Adrenal gland (tissue), 12 donors: ENCODE data around the gene DXO. TPM values are rescaled to one million over a fixed set of nuclear protein-coding genes. Genes with fewer than 3 reads are reported as not detected.

Experiments used
- DNase-seq, 7 donors: peaks; one replicate each; pipeline ENCODE4 v3.0.0-alpha.2; 2019 to 2020
- H3K27ac ChIP-seq, 5 donors: fragments of 200-600 bp; sonication (generic) in 4 of 5; 1 replicate in 3 of 5; 2 replicates in 2 of 5; pipeline versions ENCODE4 v1.5.1 to v1.8.0; 2016 to 2020; ENCODE audit warnings: mild to moderate bottlenecking in 1 of 5
- H3K27me3 ChIP-seq: fragments of 200-600 bp; 2 replicates; pipeline ENCODE4 v1.8.0; 2021
- H3K36me3 ChIP-seq, 2 donors: fragments of 200-600 bp; replicated peaks in 1 of 2; 1 replicate in 1 of 2; 2 replicates in 1 of 2; pipeline versions ENCODE4 v1.5.1 to v1.8.0; 2018 to 2022
- H3K4me1 ChIP-seq, 2 donors: fragments of 200-600 bp; replicated peaks in 1 of 2; 1 replicate in 1 of 2; 2 replicates in 1 of 2; pipeline versions ENCODE4 v1.5.1 to v1.8.0; 2018 to 2021
- H3K4me3 ChIP-seq, 4 donors: fragments of 200-600 bp; sonication (generic) in 3 of 4; one replicate each; pipeline ENCODE4 v1.5.1; 2016 to 2018
- H3K9me3 ChIP-seq, 3 donors: fragments of 200-600 bp; sonication (generic) in 1 of 3; replicated peaks in 1 of 3; 1 replicate in 2 of 3; 2 replicates in 1 of 3; pipeline versions ENCODE4 v1.5.1 to v1.8.0; 2016 to 2021
- POLR2A ChIP-seq, 2 donors: fragments of 450-650 bp; IDR thresholded peaks; one replicate each; pipeline ENCODE4 v1.6.1; 2017; ENCODE audit warnings: antibody characterized with exemption in 2 of 2, mild to moderate bottlenecking in 2 of 2, moderate library complexity in 1 of 2
- WGBS, 4 donors: extraction: QIAGEN DNeasy Blood & Tissue Kit in 2 of 4; methylation state at CpG; one replicate each; pipeline versions ENCODE4 v1.1.5 to v1.1.7; 2013 to 2017; 5-methylcytosine and 5-hydroxymethylcytosine counted together
- intact Hi-C, 2 donors: fragments of 100-400 bp; cut with DNase I; formaldehyde crosslinking; loops; one replicate each; pipeline versions ENCODE4 v1.14.1 to v1.15.0; 2022 to 2023
- polyA plus RNA-seq, 3 donors: library from polyadenylated mRNA; stranded (reverse); fragments of 200-250 nt in 2 of 3; fragments of 350-450 nt in 1 of 3; fragmentation: Illumina TruSeq in 1 of 3; extraction: RNeasy Lipid Tissue Mini Kit (QIAGEN cat#74804) in 1 of 3; gene quantifications; one replicate each; pipeline ENCODE4 v1.2.3, GENCODE V29; 2013 to 2014
- total RNA-seq, 9 donors: library from RNA; depleted of rRNA in 4 of 9; stranded (reverse); fragments of >200 nt in 4 of 9; fragments of 120-200 nt in 1 of 9; fragmentation: NEBNext Ultra II Directional in 1 of 9; extraction: Animal tissue kit (Norgen Biotek cat#: 25700) in 1 of 9; gene quantifications; one replicate each; pipeline versions ENCODE4 v1.1.0 to v1.2.4, GENCODE V29; 2013 to 2023
- TF ChIP-seq, protein P1 (sequence below), 6 experiments: fragments of 450-650 bp in 4 of 6; fragments of 200-600 bp in 2 of 6; sonication (generic) in 1 of 6; IDR thresholded peaks; 1 replicate in 5 of 6; 2 replicates in 1 of 6; pipeline versions ENCODE4 v1.5.1 to v1.8.0; 2016 to 2021; ENCODE audit warnings: antibody characterized with exemption in 6 of 6, mild to moderate bottlenecking in 2 of 6, moderate library complexity in 1 of 6
- donor health status: healthy with polysubstance abuse.
- donor health status: Bipolar disorder and iron deficiency.
- donor health status: DM: yes; HTN: yes; CAD: no.
- donor health status: DM: no; HTN: no; CAD: no.
- donor health status: DM: no; HTN: no; CAD: no.
- donor health status: DM: yes; HTN: yes; CAD: no.

The DXO gene
- total and polyA plus RNA-seq, 12 donors, result 19.9 to 102 (median 45.0) TPM

DNA sequence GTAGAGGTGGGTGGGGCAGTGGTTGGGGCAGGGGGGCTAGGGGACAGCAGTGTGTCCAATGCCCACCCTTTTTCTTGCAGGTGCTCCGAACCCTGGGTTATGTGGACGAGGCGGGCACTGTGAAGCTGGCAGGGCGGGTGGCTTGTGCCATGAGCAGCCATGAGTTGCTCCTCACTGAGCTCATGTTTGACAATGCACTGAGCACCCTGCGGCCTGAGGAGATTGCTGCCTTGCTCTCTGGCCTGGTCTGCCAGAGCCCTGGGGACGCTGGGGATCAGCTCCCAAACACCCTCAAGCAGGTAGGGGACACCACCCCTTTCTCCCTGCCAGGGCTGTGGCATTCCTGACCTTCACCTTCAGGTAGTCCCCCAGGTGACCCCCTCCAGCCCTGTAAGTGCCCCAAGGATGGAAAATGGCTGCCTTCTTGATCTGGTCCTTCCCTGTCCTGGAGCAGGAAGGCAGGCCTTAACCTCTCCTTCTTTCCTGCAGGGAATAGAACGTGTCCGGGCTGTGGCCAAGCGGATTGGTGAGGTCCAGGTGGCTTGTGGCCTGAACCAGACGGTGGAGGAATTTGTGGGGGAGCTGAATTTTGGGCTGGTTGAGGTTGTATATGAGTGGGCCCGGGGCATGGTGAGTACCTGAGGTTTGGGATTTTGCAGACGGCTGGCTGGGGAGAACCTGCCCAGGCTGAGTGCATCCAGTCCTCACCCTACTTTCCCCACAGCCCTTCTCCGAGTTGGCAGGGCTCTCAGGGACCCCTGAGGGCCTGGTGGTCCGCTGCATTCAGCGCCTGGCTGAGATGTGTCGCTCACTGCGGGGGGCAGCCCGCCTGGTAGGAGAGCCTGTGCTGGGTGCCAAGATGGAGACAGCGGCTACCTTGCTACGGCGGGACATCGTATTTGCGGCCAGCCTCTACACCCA, 2.9 kb downstream of the DXO start:
- H3K27me3 ChIP-seq, result no peaks in the 10 kb centered on the region
- H3K27ac ChIP-seq, result peak overlapping the region in 2 of 5 donors; percentile 99
- peak in 1 of 7 donors; percentile 37 for DNase-seq
- 82 to 92% (median 89%) methylated on average over 14 to 23 of the region's 23 CpGs for WGBS, 4 donors
- peaks cover 20 to 32% of the 10 kb centered on the region in 2 donors for H3K4me1 ChIP-seq
- H3K9me3 ChIP-seq, result no peaks in the 10 kb centered on the region
- no peak overlapping the region for H3K4me3 ChIP-seq
- TF ChIP-seq POLR2A (IDR thresholded peaks at IDR 0.05), result no peak
- TF ChIP-seq, protein P1, sequence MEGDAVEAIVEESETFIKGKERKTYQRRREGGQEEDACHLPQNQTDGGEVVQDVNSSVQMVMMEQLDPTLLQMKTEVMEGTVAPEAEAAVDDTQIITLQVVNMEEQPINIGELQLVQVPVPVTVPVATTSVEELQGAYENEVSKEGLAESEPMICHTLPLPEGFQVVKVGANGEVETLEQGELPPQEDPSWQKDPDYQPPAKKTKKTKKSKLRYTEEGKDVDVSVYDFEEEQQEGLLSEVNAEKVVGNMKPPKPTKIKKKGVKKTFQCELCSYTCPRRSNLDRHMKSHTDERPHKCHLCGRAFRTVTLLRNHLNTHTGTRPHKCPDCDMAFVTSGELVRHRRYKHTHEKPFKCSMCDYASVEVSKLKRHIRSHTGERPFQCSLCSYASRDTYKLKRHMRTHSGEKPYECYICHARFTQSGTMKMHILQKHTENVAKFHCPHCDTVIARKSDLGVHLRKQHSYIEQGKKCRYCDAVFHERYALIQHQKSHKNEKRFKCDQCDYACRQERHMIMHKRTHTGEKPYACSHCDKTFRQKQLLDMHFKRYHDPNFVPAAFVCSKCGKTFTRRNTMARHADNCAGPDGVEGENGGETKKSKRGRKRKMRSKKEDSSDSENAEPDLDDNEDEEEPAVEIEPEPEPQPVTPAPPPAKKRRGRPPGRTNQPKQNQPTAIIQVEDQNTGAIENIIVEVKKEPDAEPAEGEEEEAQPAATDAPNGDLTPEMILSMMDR (IDR thresholded peaks at IDR 0.05), result no peak
- H3K36me3 ChIP-seq, result peaks cover 0 to 63% of the 10 kb centered on the region in 2 donors
- intact Hi-C loops, result no loop called here

DNA sequence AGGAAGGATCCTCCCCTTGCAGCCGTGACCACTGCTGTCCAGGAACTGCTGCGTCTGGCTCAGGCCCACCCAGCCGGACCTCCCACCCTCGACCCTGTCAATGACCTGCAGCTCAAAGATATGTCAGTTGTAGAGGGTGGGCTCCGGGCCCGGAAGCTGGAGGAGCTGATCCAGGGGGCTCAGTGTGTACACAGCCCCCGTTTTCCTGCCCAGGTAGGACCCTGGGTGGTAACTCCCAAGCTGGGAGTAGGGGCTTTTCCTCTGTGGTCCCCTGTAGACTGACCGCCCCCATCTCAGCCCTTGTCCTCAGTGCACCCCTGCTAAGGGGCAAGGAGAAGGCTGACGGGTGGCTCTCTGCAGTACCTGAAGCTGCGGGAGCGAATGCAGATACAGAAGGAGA, 3.6 kb downstream of the DXO start:
- Histone ChIP-seq H3K27ac (no peak overlapping the region), H3K36me3 (peaks cover 0 to 70% of the 10 kb centered on the region in 2 donors), H3K9me3 (no peaks in the 10 kb centered on the region), H3K4me3 (no peak overlapping the region), H3K27me3 (no peaks in the 10 kb centered on the region), H3K4me1 (peaks cover 18 to 25% of the 10 kb centered on the region in 2 donors)
- intact Hi-C loops, result no loop called here
- TF ChIP-seq POLR2A (IDR thresholded peaks at IDR 0.05), result no peak
- TF ChIP-seq, protein P1 (IDR thresholded peaks at IDR 0.05), result no peak
- WGBS, 4 donors, result 83 to 97% (median 90%) methylated on average over 6 to 11 of the region's 11 CpGs
- DNase-seq, result no peak

GRCh38 chr6:31967926-31968320, 4.0 kb downstream of the DXO start:
- peaks cover 14 to 21% of the 10 kb centered on the region in 2 donors for H3K4me1 ChIP-seq
- intact Hi-C loops, result no loop called here
- no peak overlapping the region for H3K4me3 ChIP-seq
- WGBS, 4 donors, result 74 to 93% (median 82%) methylated on average over 3 of the region's 3 CpGs
- H3K27me3 ChIP-seq, result no peaks in the 10 kb centered on the region
- no peaks in the 10 kb centered on the region for H3K9me3 ChIP-seq
- DNase-seq, result no peak
- H3K27ac ChIP-seq, result no peak overlapping the region
- no peak for TF ChIP-seq POLR2A (IDR thresholded peaks at IDR 0.05)
- TF ChIP-seq, protein P1 (IDR thresholded peaks at IDR 0.05), result no peak
- H3K36me3 ChIP-seq, result peaks cover 0 to 74% of the 10 kb centered on the region in 2 donors

DNA sequence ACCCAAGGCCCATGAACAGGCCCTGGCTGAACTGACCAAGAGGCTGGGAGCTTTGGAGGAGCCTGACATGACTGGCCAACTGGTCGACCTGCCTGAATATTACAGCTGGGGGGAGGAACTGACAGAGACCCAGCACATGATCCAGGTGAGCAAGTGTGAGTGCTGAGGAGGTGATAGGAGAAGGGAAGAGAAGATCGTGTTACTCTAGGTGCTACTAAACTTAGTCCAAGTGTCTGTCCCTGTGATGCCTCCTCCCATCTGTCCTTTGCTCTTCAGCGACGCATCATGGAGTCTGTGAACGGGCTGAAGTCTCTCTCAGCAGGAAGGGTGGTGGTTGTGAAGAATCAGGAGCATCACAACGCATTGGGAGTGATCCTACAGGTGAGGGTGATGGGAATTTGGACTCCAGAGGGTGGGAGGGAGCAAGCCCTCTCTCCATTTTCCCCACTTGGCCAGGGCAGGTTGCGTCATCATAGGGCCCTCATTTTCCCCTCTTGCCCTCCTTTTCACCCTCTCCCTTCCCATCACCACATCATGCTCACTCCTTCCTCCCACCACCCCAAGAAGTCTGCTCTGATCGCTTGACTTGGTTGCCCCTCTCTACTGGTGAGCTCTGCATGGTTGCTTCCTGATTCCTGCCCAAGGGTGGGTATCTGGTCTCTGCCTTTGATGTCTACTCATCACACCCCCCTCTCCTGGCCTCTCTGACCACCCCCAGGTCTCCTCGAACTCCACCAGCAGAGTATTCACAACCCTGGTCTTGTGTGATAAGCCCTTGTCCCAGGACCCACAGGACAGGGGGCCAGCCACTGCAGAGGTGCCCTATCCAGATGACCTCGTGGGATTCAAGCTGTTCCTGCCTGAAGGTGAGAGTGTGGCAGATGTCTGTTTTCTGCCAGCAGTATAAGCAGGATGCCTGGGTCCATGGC, 4.7 kb downstream of the DXO start:
- WGBS, 4 donors, result 89 to 93% (median 90%) methylated on average over 8 to 10 of the region's 10 CpGs
- TF ChIP-seq, protein P1 (IDR thresholded peaks at IDR 0.05), result no peak
- TF ChIP-seq POLR2A (IDR thresholded peaks at IDR 0.05), result no peak
- H3K4me3 ChIP-seq, result no peak overlapping the region
- no peaks in the 10 kb centered on the region for H3K9me3 ChIP-seq
- no peak for DNase-seq
- peaks cover 0 to 80% of the 10 kb centered on the region in 2 donors for H3K36me3 ChIP-seq
- no peak overlapping the region for H3K27ac ChIP-seq
- H3K4me1 ChIP-seq, result peaks cover 12 to 17% of the 10 kb centered on the region in 2 donors
- intact Hi-C loops, result no loop called here
- H3K27me3 ChIP-seq, result no peaks in the 10 kb centered on the region
